Glutamatergic neuron (in vitro differentiated cells): Measurements from ENCODE around the gene SERTAD2. TPM values are rescaled to one million over a fixed set of nuclear protein-coding genes. Genes with fewer than 3 reads are reported as not detected.

ENCODE experiments used
- DNase-seq: peaks from one replicate; pipeline ENCODE4 v3.0.0; 2022
- H3K27ac Mint-ChIP-seq: one replicate; pipeline ENCODE4 v1.8.0; 2020; ENCODE audit warnings: mild to moderate bottlenecking, mixed read lengths, inconsistent platforms; ENCODE audit not compliant: unreplicated experiment
- H3K27me3 Mint-ChIP-seq: one replicate; pipeline ENCODE4 v1.8.0; 2020; ENCODE audit warnings: mild to moderate bottlenecking, moderate library complexity, mixed read lengths, inconsistent platforms; ENCODE audit not compliant: unreplicated experiment
- H3K36me3 Mint-ChIP-seq: one replicate; pipeline ENCODE4 v1.8.0; 2020; ENCODE audit warnings: mild to moderate bottlenecking, mixed read lengths, inconsistent platforms; ENCODE audit not compliant: unreplicated experiment
- H3K4me1 Mint-ChIP-seq: one replicate; pipeline ENCODE4 v1.8.0; 2020; ENCODE audit warnings: mild to moderate bottlenecking, low read depth, mixed read lengths, inconsistent platforms; ENCODE audit not compliant: unreplicated experiment
- H3K4me3 Mint-ChIP-seq: one replicate; pipeline ENCODE4 v1.8.0; 2020; ENCODE audit warnings: mild to moderate bottlenecking, mixed read lengths, inconsistent platforms; ENCODE audit not compliant: unreplicated experiment
- H3K9me3 Mint-ChIP-seq: one replicate; pipeline ENCODE4 v1.8.0; 2020; ENCODE audit warnings: mild to moderate bottlenecking, moderate library complexity, mixed read lengths, inconsistent platforms; ENCODE audit not compliant: unreplicated experiment
- CTCF ChIP-seq: fragments of 200-600 bp; sonication (generic); IDR thresholded peaks from one replicate; pipeline ENCODE4 v1.5.0; 2021; ENCODE audit not compliant: partially characterized antibody, unreplicated experiment
- total RNA-seq: library from RNA; stranded (reverse); fragmentation: NEBNext Ultra II Directional; extraction: Animal tissue kit (Norgen Biotek cat#: 25700); gene quantifications from one replicate; pipeline ENCODE4 v1.2.1, GENCODE V29; 2021; ENCODE audit not compliant: unreplicated experiment

Gene SERTAD2
- total RNA-seq, 1 donor from 2014 or later: 15.7 TPM

- no peak for DNase-seq
- H3K27ac Mint-ChIP-seq: peak overlapping the region; percentile 98
- peaks cover 5% of the 10 kb centered on the region for H3K27me3 Mint-ChIP-seq
- peak overlapping the region; percentile 86 for H3K4me3 Mint-ChIP-seq
- peaks cover 7% of the 10 kb centered on the region for H3K9me3 Mint-ChIP-seq
- H3K36me3 Mint-ChIP-seq: no peaks in the 10 kb centered on the region
- peaks cover 45% of the 10 kb centered on the region for H3K4me1 Mint-ChIP-seq
- TF ChIP-seq CTCF: no peak
Measured at GRCh38 chr2:64652231-64653108, 1.2 kb downstream of the SERTAD2 start.

GRCh38 chr2:64651590-64651989, 2.1 kb downstream of the SERTAD2 start:
- DNase-seq: no peak
- H3K36me3 Mint-ChIP-seq: no peaks in the 10 kb centered on the region
- peaks cover 7% of the 10 kb centered on the region for H3K9me3 Mint-ChIP-seq
- peak overlapping the region; percentile 86 for H3K4me3 Mint-ChIP-seq
- peaks cover 45% of the 10 kb centered on the region for H3K4me1 Mint-ChIP-seq
- H3K27me3 Mint-ChIP-seq: peaks cover 5% of the 10 kb centered on the region
- no peak overlapping the region for H3K27ac Mint-ChIP-seq
- no peak for TF ChIP-seq CTCF

GRCh38 chr2:64650722-64651338, 2.9 kb downstream of the SERTAD2 start:
- Mint-ChIP-seq H3K4me3 (peak overlapping the region; percentile 15), H3K9me3 (peaks cover 7% of the 10 kb centered on the region), H3K27me3 (peaks cover 4% of the 10 kb centered on the region), H3K36me3 (no peaks in the 10 kb centered on the region), H3K4me1 (peaks cover 50% of the 10 kb centered on the region), H3K27ac (peak overlapping the region; percentile 75)
- TF ChIP-seq CTCF: no peak
- no peak for DNase-seq

GRCh38 chr2:64650296-64650695, 3.4 kb downstream of the SERTAD2 start:
- H3K9me3 Mint-ChIP-seq: peaks cover 7% of the 10 kb centered on the region
- H3K4me1 Mint-ChIP-seq: peaks cover 48% of the 10 kb centered on the region
- TF ChIP-seq CTCF: no peak
- H3K36me3 Mint-ChIP-seq: no peaks in the 10 kb centered on the region
- peak overlapping the region; percentile 75 for H3K27ac Mint-ChIP-seq
- DNase-seq: no peak
- H3K4me3 Mint-ChIP-seq: peak overlapping the region; percentile 15
- H3K27me3 Mint-ChIP-seq: peaks cover 4% of the 10 kb centered on the region

GRCh38 chr2:64649626-64650025, 4.1 kb downstream of the SERTAD2 start:
- Mint-ChIP-seq H3K27ac (peak overlapping the region; percentile 62), H3K4me1 (peaks cover 45% of the 10 kb centered on the region), H3K4me3 (peak overlapping the region; percentile 67)

More at GRCh38 chr2:64649626-64650025, 4.1 kb downstream of the SERTAD2 start:
- no peak for TF ChIP-seq CTCF
- Mint-ChIP-seq H3K9me3 (peaks cover 8% of the 10 kb centered on the region), H3K36me3 (no peaks in the 10 kb centered on the region), H3K27me3 (peaks cover 4% of the 10 kb centered on the region)
- DNase-seq: peak; percentile 47
